Caco-2 (cell line): ENCODE results near the gene NEGR1. TPM values are rescaled to one million over a fixed set of nuclear protein-coding genes. Genes with fewer than 3 reads are reported as not detected.

Source experiments
- BruUV-seq: library from RNA; stranded (reverse); fragments of 400-500 nt; replicated peaks from 2 replicates; lab custom pipeline; 2021; lab: Mats Ljungman, UMichigan
- CTCF ChIA-PET: fragments of 300-600 bp; sonication (Branson Sonifier 250); formaldehyde crosslinking; loops from one replicate; lab custom pipeline; 2022; ENCODE audit warnings: antibody characterized with exemption; lab: Charles Lee
- POLR2A ChIA-PET: fragments of 300-600 bp; sonication (Branson Sonifier 250); formaldehyde crosslinking; loops from one replicate; lab custom pipeline; 2022; ENCODE audit warnings: antibody characterized with exemption; lab: Charles Lee
- DNase-seq, 2 experiments: peaks; one replicate each; pipeline versions ENCODE4 v3.0.0 to v3.0.0-alpha.2; 2020 to 2022
- H3K27me3 ChIP-seq: replicated peaks from 2 replicates; pipeline ENCODE4 v1.6.0; 2011; ENCODE audit warnings: low read length; ENCODE audit not compliant: control insufficient read depth, insufficient read depth
- H3K36me3 ChIP-seq: 2 replicates; pipeline ENCODE4 v1.5.1; 2011; ENCODE audit warnings: low read length; ENCODE audit not compliant: control insufficient read depth, insufficient read depth
- H3K4me1 ChIP-seq: fragments of 250-450 bp; sonication (Bioruptor Pico); 2 replicates; pipeline ENCODE4 v1.5.1; 2020; ENCODE audit warnings: mild to moderate bottlenecking
- H3K4me3 ChIP-seq: 2 replicates; pipeline ENCODE4 v1.5.1; 2011; ENCODE audit warnings: low read depth, mild to moderate bottlenecking, control low read depth, low read length
- H3K9me3 ChIP-seq: fragments of 250-450 bp; sonication (Bioruptor Pico); 2 replicates; pipeline ENCODE4 v1.5.1; 2020; ENCODE audit warnings: mild to moderate bottlenecking, moderate library complexity
- H3K27ac Mint-ChIP-seq: one replicate; pipeline ENCODE4 v1.8.0; 2022; ENCODE audit warnings: mixed read lengths; ENCODE audit not compliant: unreplicated experiment
- H3K27me3 Mint-ChIP-seq: one replicate; pipeline ENCODE4 v1.8.0; 2022; ENCODE audit warnings: mixed read lengths; ENCODE audit not compliant: insufficient read depth, unreplicated experiment
- H3K36me3 Mint-ChIP-seq: one replicate; pipeline ENCODE4 v1.8.0; 2022; ENCODE audit warnings: mild to moderate bottlenecking, mixed read lengths; ENCODE audit not compliant: insufficient read depth, unreplicated experiment
- H3K4me1 Mint-ChIP-seq: one replicate; pipeline ENCODE4 v1.8.0; 2022; ENCODE audit warnings: low read depth, mixed read lengths; ENCODE audit not compliant: unreplicated experiment
- H3K4me3 Mint-ChIP-seq: one replicate; pipeline ENCODE4 v1.8.0; 2022; ENCODE audit warnings: mild to moderate bottlenecking, moderate library complexity, mixed read lengths; ENCODE audit not compliant: unreplicated experiment
- H3K9me3 Mint-ChIP-seq: one replicate; pipeline ENCODE4 v1.8.0; 2022; ENCODE audit warnings: mixed read lengths; ENCODE audit not compliant: unreplicated experiment
- CTCF ChIP-seq, 2 experiments: fragments of 200-600 bp in 1 of 2; IDR thresholded peaks; 1 replicate in 1 of 2; 2 replicates in 1 of 2; pipeline versions ENCODE4 v1.5.1 to v1.8.0; 2011 to 2022; ENCODE audit warnings: antibody characterized with exemption in 1 of 2, control low read depth in 1 of 2, inconsistent platforms in 1 of 2, low read depth in 1 of 2, low read length in 1 of 2, mild to moderate bottlenecking in 1 of 2, moderate library complexity in 1 of 2; ENCODE audit not compliant: insufficient read depth in 1 of 2, severe bottlenecking in 1 of 2, unreplicated experiment in 1 of 2
- intact Hi-C: fragments of 100-400 bp; cut with micrococcal nuclease; formaldehyde crosslinking; loops from one replicate; pipeline ENCODE4 v1.10.0; 2022; ENCODE audit not compliant: unreplicated experiment
- total RNA-seq: library from RNA; stranded (reverse); gene quantifications from 2 replicates; pipeline ENCODE4 v1.2.3, GENCODE V29; 2022

The NEGR1 gene
- total RNA-seq, 1 experiment from 2014 or later: not detected

- H3K27ac Mint-ChIP-seq: no peak overlapping the region
- peaks cover 2% of the 10 kb centered on the region for H3K27me3 Mint-ChIP-seq
- no peaks in the 10 kb centered on the region for H3K27me3 ChIP-seq
- ChIA-PET CTCF (no interaction called here), POLR2A (no interaction called here)
- no peaks in the 10 kb centered on the region for H3K4me1 Mint-ChIP-seq
- H3K9me3 ChIP-seq: no peaks in the 10 kb centered on the region
- no peaks in the 10 kb centered on the region for H3K4me1 ChIP-seq
- no peaks in the 10 kb centered on the region for H3K9me3 Mint-ChIP-seq
- H3K4me3 Mint-ChIP-seq: no peak overlapping the region
- BruUV-seq: no TSS peak
- intact Hi-C loops: loop anchor here (5.0 kb wide), 2 partner anchors 325 to 430 kb away; no protein-coding TSS in a partner anchor
- no peaks in the 10 kb centered on the region for H3K36me3 Mint-ChIP-seq
- no peak for DNase-seq
- no peaks in the 10 kb centered on the region for H3K36me3 ChIP-seq
- no peak for TF ChIP-seq CTCF (IDR thresholded peaks at IDR 0.05; ENCODE audit: insufficient read depth in 1 of 2, low read depth in 1 of 2, low read length in 1 of 2, severe bottlenecking in 1 of 2, unreplicated experiment in 1 of 2)
- no peak overlapping the region for H3K4me3 ChIP-seq
Observed at GRCh38 chr1:71522721-71523120, 759.6 kb downstream of the NEGR1 start.

- Histone ChIP-seq H3K4me3 (no peak overlapping the region), H3K27me3 (no peaks in the 10 kb centered on the region), H3K9me3 (no peaks in the 10 kb centered on the region), H3K4me1 (no peaks in the 10 kb centered on the region), H3K36me3 (no peaks in the 10 kb centered on the region)
- ChIA-PET CTCF (no interaction called here), POLR2A (no interaction called here)
- Mint-ChIP-seq H3K36me3 (no peaks in the 10 kb centered on the region), H3K27ac (no peak overlapping the region), H3K9me3 (no peaks in the 10 kb centered on the region), H3K4me1 (no peaks in the 10 kb centered on the region), H3K4me3 (no peak overlapping the region), H3K27me3 (peaks cover 2% of the 10 kb centered on the region)
- no TSS peak for BruUV-seq
- intact Hi-C loops: loop anchor here (5.0 kb wide), 2 partner anchors 324 to 429 kb away; no protein-coding TSS in a partner anchor
- peak in 1 of 2 experiments; percentile 30 for DNase-seq
- peak in 1 of 2 experiments; percentile 60 for TF ChIP-seq CTCF (IDR thresholded peaks at IDR 0.05; ENCODE audit: insufficient read depth in 1 of 2, low read depth in 1 of 2, low read length in 1 of 2, severe bottlenecking in 1 of 2, unreplicated experiment in 1 of 2)
Observed at GRCh38 chr1:71521655-71522264, 760.6 kb downstream of the NEGR1 start.

GRCh38 chr1:71511505-71511904 lies 770.8 kb downstream of the NEGR1 start:
- Mint-ChIP-seq H3K4me3 (no peak overlapping the region), H3K4me1 (peaks cover 5% of the 10 kb centered on the region), H3K27ac (no peak overlapping the region), H3K9me3 (no peaks in the 10 kb centered on the region), H3K27me3 (no peaks in the 10 kb centered on the region), H3K36me3 (no peaks in the 10 kb centered on the region)
- ChIA-PET POLR2A (no interaction called here), CTCF (no interaction called here)
- intact Hi-C loops: no loop called here
- H3K27me3 ChIP-seq: no peaks in the 10 kb centered on the region
- no peaks in the 10 kb centered on the region for H3K4me1 ChIP-seq
- TF ChIP-seq CTCF (IDR thresholded peaks at IDR 0.05; ENCODE audit: insufficient read depth in 1 of 2, low read depth in 1 of 2, low read length in 1 of 2, severe bottlenecking in 1 of 2, unreplicated experiment in 1 of 2): no peak
- DNase-seq: no peak
- BruUV-seq: no TSS peak
- no peak overlapping the region for H3K4me3 ChIP-seq
- H3K36me3 ChIP-seq: no peaks in the 10 kb centered on the region
- H3K9me3 ChIP-seq: no peaks in the 10 kb centered on the region
